Natural killer cell (primary cell): Measurements from ENCODE around the gene OR1J1. TPM values are rescaled to one million over a fixed set of nuclear protein-coding genes. Genes with fewer than 3 reads are reported as not detected.

Experiments used
- ATAC-seq, 3 donors: fragments of 150-1000 bp in 2 of 3; fragments of 200-7000 bp in 1 of 3; cut with Tn5 transposase; 1 replicate in 1 of 3; 2 replicates in 2 of 3; pipeline ENCODE4 v1.10.0; 2021; ENCODE audit warnings: mild to moderate bottlenecking in 2 of 3, moderate library complexity in 2 of 3
- DNase-seq, 2 donors: peaks; one replicate each; pipeline versions ENCODE4 v3.0.0 to v3.0.0-alpha.2; 2013 to 2021; ENCODE audit warnings: mixed read lengths in 1 of 2
- H3K27ac ChIP-seq: one replicate; pipeline ENCODE4 v1.5.1; 2013; ENCODE audit warnings: mild to moderate bottlenecking, low read length
- H3K27me3 ChIP-seq: one replicate; pipeline ENCODE4 v1.6.1; 2013; ENCODE audit warnings: low read length; ENCODE audit not compliant: control insufficient read depth, insufficient read depth
- H3K36me3 ChIP-seq: one replicate; pipeline ENCODE4 v1.6.1; 2013; ENCODE audit warnings: low read length; ENCODE audit not compliant: control insufficient read depth, insufficient read depth
- H3K4me1 ChIP-seq: one replicate; pipeline ENCODE4 v1.6.1; 2013; ENCODE audit warnings: low read length; ENCODE audit not compliant: control insufficient read depth, insufficient read depth
- H3K4me3 ChIP-seq: one replicate; pipeline ENCODE4 v1.5.1; 2013; ENCODE audit warnings: low read length
- H3K9me3 ChIP-seq: one replicate; pipeline ENCODE4 v1.6.1; 2013; ENCODE audit warnings: low read length; ENCODE audit not compliant: control insufficient read depth, insufficient read depth
- H3K27ac Mint-ChIP-seq, 2 donors: one replicate each; pipeline ENCODE4 v1.8.0; 2022; ENCODE audit warnings: mild to moderate bottlenecking in 2 of 2, mixed read lengths in 2 of 2, moderate library complexity in 1 of 2
- H3K27me3 Mint-ChIP-seq, 2 donors: one replicate each; pipeline ENCODE4 v1.8.0; 2022; ENCODE audit warnings: low read depth in 2 of 2, mixed read lengths in 2 of 2
- H3K36me3 Mint-ChIP-seq: one replicate; pipeline ENCODE4 v1.8.0; 2022; ENCODE audit warnings: mixed read lengths
- H3K4me1 Mint-ChIP-seq, 2 donors: one replicate each; pipeline ENCODE4 v1.8.0; 2022; ENCODE audit warnings: mixed read lengths in 2 of 2
- H3K4me3 Mint-ChIP-seq: one replicate; pipeline ENCODE4 v1.8.0; 2022; ENCODE audit warnings: mild to moderate bottlenecking, moderate library complexity, mixed read lengths
- H3K9me3 Mint-ChIP-seq, 2 donors: one replicate each; pipeline ENCODE4 v1.8.0; 2022; ENCODE audit warnings: mixed read lengths in 2 of 2
- CTCF ChIP-seq: fragments of 200-600 bp; IDR thresholded peaks from one replicate; pipeline ENCODE4 v1.8.0; 2022; ENCODE audit warnings: antibody characterized with exemption
- WGBS: methylation state at CpG from one replicate; pipeline ENCODE4 v1.1.7; 2013; ENCODE audit warnings: missing lambda C conversion rate; ENCODE audit not compliant: insufficient coverage; 5-methylcytosine and 5-hydroxymethylcytosine counted together
- intact Hi-C: fragments of 100-400 bp; cut with micrococcal nuclease; formaldehyde crosslinking; loops from one replicate; pipeline ENCODE4 v1.14.2; 2022
- total RNA-seq, 4 donors: library from RNA; stranded (reverse); fragments of 120-200 nt in 1 of 4; gene quantifications; one replicate each; pipeline versions ENCODE4 v1.2.3 to v1.2.4, GENCODE V29; 2013 to 2022

OR1J1 gene
- total RNA-seq, 3 donors from 2014 or later (not counting 1 experiment from before 2014, with no cell fraction given) = not detected

GRCh38 chr9:122518841-122519240, 41.1 kb upstream of the OR1J1 start, which contains the start of gene OR1J4:
TSS of gene OR1J4 (plus strand) at chr9:122519141. CDS start at chr9:122519141, 0 bp downstream.
- 88% methylated on average over 4 of the region's 4 CpGs for WGBS
- TF ChIP-seq CTCF = no peak
- Histone ChIP-seq H3K4me1 (no peaks in the 10 kb centered on the region), H3K27me3 (no peaks in the 10 kb centered on the region), H3K9me3 (no peaks in the 10 kb centered on the region), H3K27ac (no peak within 1 kb of the TSS), H3K4me3 (no peak within 1 kb of the TSS), H3K36me3 (no peaks in the 10 kb centered on the region)
- Mint-ChIP-seq H3K4me3 (no peak within 1 kb of the TSS), H3K27ac (no peak within 1 kb of the TSS), H3K4me1 (no peaks in the 10 kb centered on the region), H3K36me3 (no peaks in the 10 kb centered on the region), H3K27me3 (peaks cover 11 to 24% of the 10 kb centered on the region in 2 donors), H3K9me3 (no peaks in the 10 kb centered on the region)
- intact Hi-C loops = no loop called here
- no peak for DNase-seq
- ATAC-seq = no peak

GRCh38 chr9:122518226-122518625, 40.5 kb upstream of the OR1J1 start:
- H3K36me3 Mint-ChIP-seq = no peaks in the 10 kb centered on the region
- H3K4me1 Mint-ChIP-seq = no peaks in the 10 kb centered on the region
- H3K27ac Mint-ChIP-seq = no peak overlapping the region
- H3K4me1 ChIP-seq = no peaks in the 10 kb centered on the region
- H3K4me3 Mint-ChIP-seq = no peak overlapping the region
- no peaks in the 10 kb centered on the region for H3K9me3 ChIP-seq
- H3K27ac ChIP-seq = no peak overlapping the region
- H3K36me3 ChIP-seq = no peaks in the 10 kb centered on the region
- intact Hi-C loops = no loop called here
- DNase-seq (no peak), ATAC-seq (no peak)
- H3K27me3 ChIP-seq = no peaks in the 10 kb centered on the region
- no peak for TF ChIP-seq CTCF
- H3K4me3 ChIP-seq = no peak overlapping the region
- 57% methylated on average over 2 of the region's 2 CpGs for WGBS
- H3K9me3 Mint-ChIP-seq = no peaks in the 10 kb centered on the region
- peaks cover 10 to 24% of the 10 kb centered on the region in 2 donors for H3K27me3 Mint-ChIP-seq

DNA sequence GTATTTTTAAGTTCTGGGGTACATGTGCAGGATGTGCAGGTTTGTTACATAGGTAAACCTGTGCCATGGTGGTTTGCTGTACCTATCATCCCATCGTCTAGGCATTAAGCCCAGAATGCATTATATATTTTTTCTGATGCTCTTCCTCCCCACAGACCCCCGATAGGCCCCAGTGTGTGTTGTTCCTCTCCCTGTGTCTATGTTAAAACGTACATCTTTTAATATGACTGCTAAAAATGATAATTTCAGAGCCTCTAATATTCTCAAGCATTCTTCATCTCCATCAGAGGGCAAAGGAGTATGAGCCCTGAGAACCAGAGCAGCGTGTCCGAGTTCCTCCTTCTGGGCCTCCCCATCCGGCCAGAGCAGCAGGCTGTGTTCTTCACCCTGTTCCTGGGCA, 32.8 kb upstream of the OR1J1 start, which contains the start of gene OR1J2:
TSS of gene OR1J2 (plus strand) at position 301 of the 400 bp plus-strand sequence. CDS start at position 301, 0 bp downstream.
- H3K4me1 Mint-ChIP-seq = peaks cover 0 to 3% of the 10 kb centered on the region in 2 donors
- no peak within 1 kb of the TSS for H3K27ac Mint-ChIP-seq
- ATAC-seq (no peak), DNase-seq (no peak)
- H3K36me3 Mint-ChIP-seq = no peaks in the 10 kb centered on the region
- no peak within 1 kb of the TSS for H3K4me3 Mint-ChIP-seq
- Histone ChIP-seq H3K4me3 (no peak within 1 kb of the TSS), H3K9me3 (no peaks in the 10 kb centered on the region), H3K27ac (no peak within 1 kb of the TSS), H3K36me3 (no peaks in the 10 kb centered on the region), H3K4me1 (no peaks in the 10 kb centered on the region), H3K27me3 (no peaks in the 10 kb centered on the region)
- H3K27me3 Mint-ChIP-seq = peaks cover 20 to 23% of the 10 kb centered on the region in 2 donors
- 84% methylated on average over 6 of the region's 6 CpGs for WGBS
- TF ChIP-seq CTCF = no peak
- H3K9me3 Mint-ChIP-seq = no peaks in the 10 kb centered on the region
- intact Hi-C loops = no loop called here

DNA sequence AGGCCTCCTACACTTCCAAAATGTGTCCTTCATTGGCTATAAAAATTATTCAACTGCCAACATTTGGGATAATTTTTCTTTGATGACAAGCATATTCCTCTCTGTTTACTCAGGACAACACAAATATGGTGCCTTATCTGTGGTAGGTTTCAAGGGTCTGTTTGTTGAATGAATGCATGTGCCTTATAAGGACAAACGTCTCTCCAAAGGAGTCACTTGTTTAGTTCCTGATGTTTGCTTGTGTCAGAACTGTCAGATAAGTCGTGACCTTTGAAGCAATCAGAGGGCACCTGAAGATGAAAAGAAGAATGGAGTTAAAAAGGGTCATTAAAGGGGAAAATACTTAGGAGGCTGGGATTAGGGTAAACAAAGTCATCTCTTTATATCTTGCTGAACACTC, 29.2 kb upstream of the OR1J1 start:
- peaks cover 19 to 21% of the 10 kb centered on the region in 2 donors for H3K27me3 Mint-ChIP-seq
- DNase-seq = no peak
- no peaks in the 10 kb centered on the region for H3K4me1 ChIP-seq
- no peaks in the 10 kb centered on the region for H3K9me3 ChIP-seq
- no peak overlapping the region for H3K27ac Mint-ChIP-seq
- H3K9me3 Mint-ChIP-seq = no peaks in the 10 kb centered on the region
- no peak for ATAC-seq
- 74% methylated on average over 2 of the region's 2 CpGs for WGBS
- no peak overlapping the region for H3K4me3 ChIP-seq
- H3K36me3 Mint-ChIP-seq = no peaks in the 10 kb centered on the region
- no peak overlapping the region for H3K4me3 Mint-ChIP-seq
- no peaks in the 10 kb centered on the region for H3K27me3 ChIP-seq
- TF ChIP-seq CTCF = no peak
- no peak overlapping the region for H3K27ac ChIP-seq
- no peaks in the 10 kb centered on the region for H3K36me3 ChIP-seq
- H3K4me1 Mint-ChIP-seq = peaks cover 0 to 3% of the 10 kb centered on the region in 2 donors
- intact Hi-C loops = no loop called here
